HCT116 (cell line): Measurements from ENCODE around the gene CUX1. TPM values are rescaled to one million over a fixed set of nuclear protein-coding genes. Genes with fewer than 3 reads are reported as not detected.

Experiments used
- ATAC-seq: fragments of 200-7000 bp; cut with Tn5 transposase; 2 replicates; pipeline ENCODE4 v1.9.1; 2020; ENCODE audit warnings: mild to moderate bottlenecking, moderate library complexity
- BruUV-seq: library from RNA; stranded (reverse); fragments of 400-500 nt; replicated peaks from 2 replicates; lab custom pipeline; 2021; lab: Mats Ljungman, UMichigan
- CTCF ChIA-PET: fragments of 300-600 bp; sonication (Branson Sonifier 250); formaldehyde crosslinking; loops from one replicate; lab custom pipeline; 2021; ENCODE audit warnings: antibody characterized with exemption; lab: Charles Lee
- POLR2A ChIA-PET: fragments of 300-600, 350-600 bp; sonication (Branson Sonifier 250); formaldehyde crosslinking; loops from one replicate; lab custom pipeline; 2021; ENCODE audit warnings: antibody characterized with exemption; lab: Charles Lee
- RAD21 ChIA-PET, 2 experiments: fragments of 300-600 bp; sonication (Branson Sonifier 250); formaldehyde crosslinking; loops; one replicate each; lab custom pipeline; 2023; ENCODE audit warnings: low total read pairs in 2 of 2; ENCODE audit not compliant: uncharacterized antibody in 2 of 2, unreplicated experiment in 2 of 2, low non-redundant PET in 1 of 2; lab: Charles Lee
- DNase-seq: peaks from one replicate; pipeline ENCODE4 v3.0.0-alpha.2; 2010; ENCODE audit warnings: low read depth, low spot score
- H2AFZ ChIP-seq: fragments of 200-600 bp; shearing (Covaris generic), sonication (generic); 2 replicates; pipeline ENCODE4 v1.6.1; 2017; ENCODE audit warnings: low read depth, mixed run types, mixed read lengths, antibody characterized with exemption, low read length; ENCODE audit not compliant: poor library complexity, severe bottlenecking
- H3K27ac ChIP-seq: 2 replicates; pipeline ENCODE4 v1.5.1; 2012; ENCODE audit warnings: low read depth, low read length
- H3K27me3 ChIP-seq: fragments of 200-600 bp; sonication (generic); 2 replicates; pipeline ENCODE4 v1.6.1; 2016; ENCODE audit warnings: mixed run types, low read length, mixed read lengths; ENCODE audit not compliant: insufficient read depth
- H3K36me3 ChIP-seq, 2 experiments: fragments of 200-500 bp in 1 of 2; fragments of 200-600 bp in 1 of 2; sonication (Bioruptor generic) in 1 of 2; sonication (generic) in 1 of 2; 2 replicates each; pipeline versions ENCODE4 v1.5.1 to v1.6.1; 2014 to 2016; ENCODE audit warnings: low read length in 2 of 2, inconsistent platforms in 1 of 2, mixed read lengths in 1 of 2, mixed run types in 1 of 2; ENCODE audit not compliant: insufficient read depth in 2 of 2, control insufficient read depth in 1 of 2
- H3K4me1 ChIP-seq, 2 experiments: fragments of 200-600 bp in 1 of 2; sonication (generic) in 1 of 2; 2 replicates each; pipeline versions ENCODE4 v1.5.1 to v1.6.1; 2012 to 2017; ENCODE audit warnings: low read length in 2 of 2, inconsistent platforms in 1 of 2, mild to moderate bottlenecking in 1 of 2, mixed read lengths in 1 of 2, mixed run types in 1 of 2, moderate library complexity in 1 of 2; ENCODE audit not compliant: insufficient read depth in 2 of 2, control insufficient read depth in 1 of 2
- H3K4me2 ChIP-seq: fragments of 200-600 bp; sonication (generic); 2 replicates; pipeline ENCODE4 v1.6.1; 2017; ENCODE audit warnings: mixed run types, low read length, mixed read lengths
- H3K4me3 ChIP-seq, 2 experiments: fragments of 200-600 bp in 1 of 2; sonication (generic) in 1 of 2; replicated peaks in 1 of 2; 2 replicates each; pipeline ENCODE4 v1.5.1; 2011 to 2016; ENCODE audit warnings: low read length in 2 of 2, control low read depth in 1 of 2, low read depth in 1 of 2, mild to moderate bottlenecking in 1 of 2, mixed read lengths in 1 of 2, mixed run types in 1 of 2
- H3K79me2 ChIP-seq: fragments of 200-600 bp; sonication (generic); 2 replicates; pipeline ENCODE4 v1.6.1; 2017; ENCODE audit warnings: mild to moderate bottlenecking, mixed run types, low read length, moderate library complexity, mixed read lengths; ENCODE audit not compliant: insufficient read depth
- H3K9ac ChIP-seq: fragments of 200-600 bp; sonication (generic); 2 replicates; pipeline ENCODE4 v1.6.1; 2016; ENCODE audit warnings: low read length, mixed read lengths
- H3K9me2 ChIP-seq: fragments of 200-600 bp; sonication (generic), shearing (Covaris generic); 2 replicates; pipeline ENCODE4 v1.6.1; 2017; ENCODE audit warnings: mixed run types, mild to moderate bottlenecking, moderate library complexity; ENCODE audit not compliant: insufficient read depth
- H3K9me3 ChIP-seq, 2 experiments: fragments of 200-500 bp in 1 of 2; fragments of 200-600 bp in 1 of 2; sonication (Bioruptor generic) in 1 of 2; sonication (generic) in 1 of 2; 2 replicates each; pipeline ENCODE4 v1.6.1; 2014 to 2017; ENCODE audit warnings: low read length in 2 of 2, mixed read lengths in 2 of 2, inconsistent platforms in 1 of 2, low read depth in 1 of 2, mild to moderate bottlenecking in 1 of 2, mixed run types in 1 of 2, moderate library complexity in 1 of 2; ENCODE audit not compliant: control insufficient read depth in 1 of 2, insufficient read depth in 1 of 2
- H4K20me1 ChIP-seq: fragments of 200-600 bp; sonication (generic), shearing (Covaris generic); 2 replicates; pipeline ENCODE4 v1.6.1; 2017; ENCODE audit warnings: mixed run types, mild to moderate bottlenecking, moderate library complexity; ENCODE audit not compliant: insufficient read depth
- ATF3 ChIP-seq: IDR thresholded peaks from 2 replicates; pipeline ENCODE4 v1.6.1; 2012
- CEBPB ChIP-seq: IDR thresholded peaks from 2 replicates; pipeline ENCODE4 v1.6.1; 2012; ENCODE audit warnings: low read depth
- EGR1 ChIP-seq: IDR thresholded peaks from 2 replicates; pipeline ENCODE4 v1.6.1; 2012; ENCODE audit warnings: low read depth
- ELF1 ChIP-seq: IDR thresholded peaks from 2 replicates; pipeline ENCODE4 v1.6.1; 2012; ENCODE audit warnings: low read depth, borderline replicate concordance
- EZH2 ChIP-seq: fragments of 200-600 bp; sonication (generic); IDR thresholded peaks from 2 replicates; pipeline ENCODE4 v1.6.1; 2017; ENCODE audit warnings: antibody characterized with exemption, mixed run types
- EZH2phosphoT487 ChIP-seq: fragments of 200-600 bp; IDR thresholded peaks from 2 replicates; pipeline ENCODE4 v1.6.1; 2018; ENCODE audit warnings: antibody characterized with exemption, borderline replicate concordance
- FOSL1 ChIP-seq: IDR thresholded peaks from 2 replicates; pipeline ENCODE4 v1.6.1; 2012; ENCODE audit warnings: low read depth
- JUND ChIP-seq: IDR thresholded peaks from 2 replicates; pipeline ENCODE4 v1.6.1; 2012
- MAX ChIP-seq: IDR thresholded peaks from 2 replicates; pipeline ENCODE4 v1.6.1; 2012
- POLR2A ChIP-seq: IDR thresholded peaks from 2 replicates; pipeline ENCODE4 v1.7.0; 2011; ENCODE audit warnings: borderline replicate concordance; ENCODE audit not compliant: insufficient read depth, insufficient read length; ENCODE audit errors: extremely low read depth
- POLR2AphosphoS5 ChIP-seq: IDR thresholded peaks from 2 replicates; pipeline ENCODE4 v1.6.1; 2011; ENCODE audit warnings: mild to moderate bottlenecking, low read depth, low read length, moderate library complexity
- REST ChIP-seq: IDR thresholded peaks from 2 replicates; pipeline ENCODE4 v1.6.1; 2012; ENCODE audit warnings: low read depth
- SIN3A ChIP-seq: IDR thresholded peaks from 2 replicates; pipeline ENCODE4 v1.6.1; 2012; ENCODE audit warnings: low read depth
- SP1 ChIP-seq: IDR thresholded peaks from 2 replicates; pipeline ENCODE4 v1.6.1; 2012; ENCODE audit warnings: low read depth
- SRF ChIP-seq: IDR thresholded peaks from 2 replicates; pipeline ENCODE4 v1.6.1; 2012; ENCODE audit warnings: low read depth
- YY1 ChIP-seq: IDR thresholded peaks from 2 replicates; pipeline ENCODE4 v1.6.1; 2011; ENCODE audit warnings: low read length, low read depth, moderate library complexity, mild to moderate bottlenecking; ENCODE audit not compliant: insufficient replicate concordance; ENCODE audit errors: extremely low read depth
- ZBTB33 ChIP-seq: IDR thresholded peaks from 2 replicates; pipeline ENCODE4 v1.6.1; 2011; ENCODE audit warnings: mild to moderate bottlenecking, low read length, moderate library complexity; ENCODE audit not compliant: insufficient replicate concordance; ENCODE audit errors: extremely low read depth
- ZFX ChIP-seq: fragments of 450-650 bp; IDR thresholded peaks from 2 replicates; pipeline ENCODE4 v1.6.1; 2017
- ZNF274 ChIP-seq: fragments of 200-500 bp; sonication (Bioruptor generic); IDR thresholded peaks from 2 replicates; pipeline ENCODE4 v1.6.1; 2014; ENCODE audit warnings: mild to moderate bottlenecking, low read depth, low read length, inconsistent platforms
- intact Hi-C: fragments of 100-400 bp; cut with micrococcal nuclease; formaldehyde crosslinking; loops from 2 replicates; pipeline ENCODE4 v1.10.0; 2022
- total RNA-seq: library from RNA; stranded (reverse); gene quantifications from one replicate; pipeline ENCODE4 v1.2.1, GENCODE V29; 2021; ENCODE audit not compliant: unreplicated experiment

The CUX1 gene
- total RNA-seq, 1 experiment from 2014 or later = 68.9 TPM

GRCh38 chr7:101976411-101976810, 159.0 kb downstream of the CUX1 start:
- Histone ChIP-seq H3K4me1 (peaks cover 24 to 34% of the 10 kb centered on the region in 2 experiments), H3K4me3 (no peak overlapping the region), H3K9me3 (no peaks in the 10 kb centered on the region), H4K20me1 (no peaks in the 10 kb centered on the region), H2AFZ (no peak overlapping the region), H3K79me2 (peaks cover 25% of the 10 kb centered on the region), H3K27me3 (no peaks in the 10 kb centered on the region), H3K4me2 (no peak overlapping the region), H3K27ac (no peak overlapping the region), H3K9ac (no peak overlapping the region), H3K36me3 (no peaks in the 10 kb centered on the region), H3K9me2 (no peaks in the 10 kb centered on the region)
- ChIA-PET RAD21 (no interaction called here), POLR2A (no interaction called here), CTCF (interaction anchor here (1.0 kb wide), 1 partner anchor 120 kb away, joined by 3 read pairs; no protein-coding TSS in a partner anchor)
- ATAC-seq (no peak), DNase-seq (no peak)
- no TSS peak for BruUV-seq
- intact Hi-C loops = no loop called here
- TF ChIP-seq ZBTB33 = no peak
- TF ChIP-seq EZH2phosphoT487 = no peak
- TF ChIP-seq REST = no peak
- TF ChIP-seq MAX = no peak
- no peak for TF ChIP-seq JUND
- TF ChIP-seq ATF3 = no peak
- TF ChIP-seq SIN3A = no peak
- no peak for TF ChIP-seq YY1
- TF ChIP-seq ZNF274 = no peak
- TF ChIP-seq ZFX = no peak
- TF ChIP-seq SRF = no peak
- TF ChIP-seq FOSL1 = no peak
- no peak for TF ChIP-seq EZH2
- TF ChIP-seq EGR1 = no peak
- TF ChIP-seq POLR2A = no peak
- no peak for TF ChIP-seq ELF1
- no peak for TF ChIP-seq CEBPB
- TF ChIP-seq SP1 = no peak
- TF ChIP-seq POLR2AphosphoS5 = no peak
